Upper lobe of right lung (tissue), 1 donor: ENCODE measurements around the gene PTPRM. TPM values are rescaled to one million over a fixed set of nuclear protein-coding genes. Genes with fewer than 3 reads are reported as not detected.

Experiments used
- ATAC-seq: fragments of 200-7000 bp; cut with Tn5 transposase; one replicate; pipeline ENCODE4 v1.9.1; 2020; ENCODE audit warnings: mild to moderate bottlenecking, moderate library complexity
- DNase-seq: peaks from one replicate; pipeline ENCODE4 v3.0.0-alpha.2; 2020
- H3K27ac ChIP-seq: fragments of 200-600 bp; one replicate; pipeline ENCODE4 v1.8.0; 2022
- H3K27me3 ChIP-seq: fragments of 200-600 bp; one replicate; pipeline ENCODE4 v1.8.0; 2022; ENCODE audit warnings: mild to moderate bottlenecking
- H3K36me3 ChIP-seq: fragments of 200-600 bp; one replicate; pipeline ENCODE4 v1.8.0; 2022
- H3K4me1 ChIP-seq: fragments of 200-600 bp; one replicate; pipeline ENCODE4 v1.8.0; 2022
- H3K4me3 ChIP-seq: fragments of 200-600 bp; one replicate; pipeline ENCODE4 v1.8.0; 2022; ENCODE audit warnings: mild to moderate bottlenecking
- H3K9me3 ChIP-seq: fragments of 200-600 bp; one replicate; pipeline ENCODE4 v1.8.0; 2022
- intact Hi-C: fragments of 100-400 bp; cut with DNase I; formaldehyde crosslinking; loops from one replicate; pipeline ENCODE4 v1.11.0; 2022
- total RNA-seq: library from RNA; stranded (reverse); fragmentation: NEBNext Ultra II Directional; extraction: Animal tissue kit (Norgen Biotek cat#: 25700); gene quantifications from one replicate; pipeline ENCODE4 v1.2.1, GENCODE V29; 2021
- TF ChIP-seq, protein P1 (sequence below): fragments of 200-600 bp; IDR thresholded peaks from one replicate; pipeline ENCODE4 v1.8.0; 2022; ENCODE audit warnings: antibody characterized with exemption
- donor health status: DM: no; HTN: yes; CAD: no; lungs with severe emphysema.

The PTPRM gene
- total RNA-seq, 1 donor from 2014 or later, result 99.3 TPM

DNA sequence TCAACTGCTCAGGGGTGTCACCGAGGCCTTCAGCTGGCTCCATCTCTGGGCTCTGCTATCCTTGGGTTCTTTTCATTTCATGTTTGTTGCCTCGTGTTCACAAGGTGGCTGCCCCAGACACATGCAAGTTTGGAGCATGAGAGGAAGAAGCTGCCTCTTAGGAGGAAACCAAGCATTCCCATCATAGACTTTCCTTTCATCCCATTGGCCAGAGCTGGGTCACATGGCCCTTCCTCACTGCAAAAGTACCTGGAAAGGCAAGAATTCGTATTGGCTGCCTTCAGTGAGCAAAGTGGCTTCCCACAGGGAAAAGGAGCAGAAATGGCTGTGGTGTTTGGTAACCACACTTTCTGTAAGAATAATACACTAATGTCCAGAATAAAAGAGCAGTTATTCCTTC is 886.4 kb downstream of the PTPRM start:
- H3K9me3 ChIP-seq, result no peaks in the 10 kb centered on the region
- no peak for DNase-seq
- no peaks in the 10 kb centered on the region for H3K4me1 ChIP-seq
- ATAC-seq, result no peak
- intact Hi-C loops, result no loop called here
- TF ChIP-seq, protein P1, sequence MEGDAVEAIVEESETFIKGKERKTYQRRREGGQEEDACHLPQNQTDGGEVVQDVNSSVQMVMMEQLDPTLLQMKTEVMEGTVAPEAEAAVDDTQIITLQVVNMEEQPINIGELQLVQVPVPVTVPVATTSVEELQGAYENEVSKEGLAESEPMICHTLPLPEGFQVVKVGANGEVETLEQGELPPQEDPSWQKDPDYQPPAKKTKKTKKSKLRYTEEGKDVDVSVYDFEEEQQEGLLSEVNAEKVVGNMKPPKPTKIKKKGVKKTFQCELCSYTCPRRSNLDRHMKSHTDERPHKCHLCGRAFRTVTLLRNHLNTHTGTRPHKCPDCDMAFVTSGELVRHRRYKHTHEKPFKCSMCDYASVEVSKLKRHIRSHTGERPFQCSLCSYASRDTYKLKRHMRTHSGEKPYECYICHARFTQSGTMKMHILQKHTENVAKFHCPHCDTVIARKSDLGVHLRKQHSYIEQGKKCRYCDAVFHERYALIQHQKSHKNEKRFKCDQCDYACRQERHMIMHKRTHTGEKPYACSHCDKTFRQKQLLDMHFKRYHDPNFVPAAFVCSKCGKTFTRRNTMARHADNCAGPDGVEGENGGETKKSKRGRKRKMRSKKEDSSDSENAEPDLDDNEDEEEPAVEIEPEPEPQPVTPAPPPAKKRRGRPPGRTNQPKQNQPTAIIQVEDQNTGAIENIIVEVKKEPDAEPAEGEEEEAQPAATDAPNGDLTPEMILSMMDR, result no peak
- no peak overlapping the region for H3K27ac ChIP-seq
- H3K36me3 ChIP-seq, result no peaks in the 10 kb centered on the region
- H3K27me3 ChIP-seq, result no peaks in the 10 kb centered on the region
- no peak overlapping the region for H3K4me3 ChIP-seq

DNA sequence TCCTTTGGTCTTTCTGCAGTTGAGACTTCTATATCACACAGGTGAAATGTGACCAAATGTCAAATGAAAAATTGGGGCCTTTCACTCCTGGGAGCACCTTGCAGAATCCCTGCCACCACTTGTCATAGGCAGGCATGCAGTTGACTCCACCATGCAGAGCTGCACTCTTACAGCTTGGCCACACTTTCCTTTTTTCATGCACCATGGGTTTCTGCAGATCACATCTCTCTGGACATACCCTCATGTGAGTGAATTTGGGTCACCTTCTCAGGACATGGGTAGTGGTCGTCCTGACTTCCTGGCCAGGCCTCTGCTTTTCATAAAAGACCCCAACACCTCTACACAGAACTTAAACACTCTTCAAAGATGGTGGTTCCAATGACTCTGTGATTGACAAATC is 887.0 kb downstream of the PTPRM start:
- H3K4me1 ChIP-seq, result no peaks in the 10 kb centered on the region
- DNase-seq (no peak), ATAC-seq (no peak)
- TF ChIP-seq, protein P1, result no peak
- H3K36me3 ChIP-seq, result no peaks in the 10 kb centered on the region
- H3K27me3 ChIP-seq, result no peaks in the 10 kb centered on the region
- no peak overlapping the region for H3K27ac ChIP-seq
- no peak overlapping the region for H3K4me3 ChIP-seq
- H3K9me3 ChIP-seq, result no peaks in the 10 kb centered on the region
- intact Hi-C loops, result no loop called here

DNA sequence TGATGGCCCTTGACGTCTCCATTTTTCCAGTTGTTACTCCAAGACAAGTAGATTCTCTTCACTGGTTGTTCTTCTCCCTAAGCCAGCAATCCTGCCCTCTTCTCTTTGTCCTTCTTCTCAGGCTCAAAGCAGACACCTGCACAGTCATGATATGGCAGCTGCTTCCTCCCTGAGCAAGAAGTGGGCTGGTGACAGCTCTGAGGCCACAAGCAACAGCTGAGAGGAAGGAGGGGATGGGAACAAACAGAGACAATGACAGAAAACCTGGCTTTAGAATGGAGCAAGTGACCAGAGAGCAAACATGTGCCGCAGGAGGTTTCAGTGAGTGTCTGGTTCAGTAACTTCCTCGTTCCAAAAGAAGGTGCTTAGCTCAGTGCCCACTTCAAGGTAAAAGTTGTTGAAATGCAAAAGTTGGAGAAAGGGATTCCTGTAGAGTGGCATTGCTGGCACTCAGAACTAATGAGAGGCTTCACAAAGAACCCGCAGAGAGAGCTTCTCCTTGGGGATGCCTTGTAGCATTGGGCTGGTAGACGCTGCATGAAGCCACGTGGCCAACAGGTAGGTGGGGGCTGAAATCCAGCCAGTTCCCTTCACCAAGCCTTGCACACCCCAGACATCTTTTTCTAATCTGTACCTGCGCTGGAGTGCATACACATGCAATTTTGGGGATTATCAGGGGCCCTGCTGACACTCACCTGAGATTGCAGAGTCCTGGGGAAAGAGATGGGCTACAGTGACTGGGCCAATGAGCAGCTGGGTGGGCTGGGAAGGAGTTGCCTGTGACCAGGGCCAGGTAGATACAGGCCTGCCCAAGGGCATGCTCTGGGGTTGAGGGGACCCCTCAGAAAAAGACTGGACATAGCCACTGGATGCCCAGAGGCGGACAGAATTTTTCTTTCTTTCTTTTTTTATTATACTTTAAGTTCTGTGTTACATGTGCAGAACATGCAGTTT is 888.8 kb downstream of the PTPRM start:
- Histone ChIP-seq H3K36me3 (no peaks in the 10 kb centered on the region), H3K4me1 (no peaks in the 10 kb centered on the region), H3K27ac (no peak overlapping the region), H3K4me3 (no peak overlapping the region), H3K9me3 (no peaks in the 10 kb centered on the region), H3K27me3 (no peaks in the 10 kb centered on the region)
- TF ChIP-seq, protein P1, result no peak
- DNase-seq, result no peak
- intact Hi-C loops, result no loop called here
- peak; percentile 66 for ATAC-seq
